ENCODE measurements around the gene C1orf35. TPM values are rescaled to one million over a fixed set of nuclear protein-coding genes. Genes with fewer than 3 reads are reported as not detected.
"Not testable (repeated sequence)": the region's sequence is repeated elsewhere in the genome, so short reads cannot be mapped to it uniquely, and the experiment has no call there.

C1orf35 gene
- total RNA-seq, 1 experiment from 2014 or later: 31.7 TPM

- DNase-seq (ENCODE audit: low spot score): no peak
These were observed 39.1 kb upstream of the C1orf35 start for GRCh38 chr1:228142155-228142691.

- peak; percentile 90 for DNase-seq (ENCODE audit: low spot score)
These were observed 38.3 kb upstream of the C1orf35 start for GRCh38 chr1:228141226-228142044.

- no peak for DNase-seq (ENCODE audit: low spot score)
These were observed 37.6 kb upstream of the C1orf35 start for GRCh38 chr1:228140724-228141225.

GRCh38 chr1:228139931-228140723, 37.0 kb upstream of the C1orf35 start, which contains the start of gene GUK1:
TSS of gene GUK1 (plus strand) at chr1:228140279. CDS start at chr1:228140303, 24 bp downstream.
- DNase-seq (ENCODE audit: low spot score): peak; percentile 100

GRCh38 chr1:228139406-228139930, 36.3 kb upstream of the C1orf35 start:
- no peak for DNase-seq (ENCODE audit: low spot score)

GRCh38 chr1:228136901-228137300, 33.8 kb upstream of the C1orf35 start:
- no peak for DNase-seq (ENCODE audit: low spot score)

GRCh38 chr1:228134591-228134990, 31.5 kb upstream of the C1orf35 start:
- no peak for DNase-seq (ENCODE audit: low spot score)

GRCh38 chr1:228131766-228132165, 28.6 kb upstream of the C1orf35 start:
- no peak for DNase-seq (ENCODE audit: low spot score)

- DNase-seq (ENCODE audit: low spot score): no peak
These were observed 22.1 kb upstream of the C1orf35 start for GRCh38 chr1:228125185-228125584.

GRCh38 chr1:228123505-228123904, 20.4 kb upstream of the C1orf35 start:
- no peak for DNase-seq (ENCODE audit: low spot score)

GRCh38 chr1:228122921-228123441, 19.9 kb upstream of the C1orf35 start:
- no peak for DNase-seq (ENCODE audit: low spot score)

- DNase-seq (ENCODE audit: low spot score): no peak
These were observed 17.8 kb upstream of the C1orf35 start for GRCh38 chr1:228120857-228121489.

- DNase-seq (ENCODE audit: low spot score): no peak
These were observed 17.2 kb upstream of the C1orf35 start for GRCh38 chr1:228120351-228120750.

GRCh38 chr1:228118040-228118439, 14.9 kb upstream of the C1orf35 start:
- no peak for DNase-seq (ENCODE audit: low spot score)

- no peak for DNase-seq (ENCODE audit: low spot score)
These were observed 14.2 kb upstream of the C1orf35 start for GRCh38 chr1:228117335-228117734.

- no peak for DNase-seq (ENCODE audit: low spot score)
These were observed 11.7 kb upstream of the C1orf35 start for GRCh38 chr1:228114827-228115226.

GRCh38 chr1:228112617-228113016, 9.5 kb upstream of the C1orf35 start:
- DNase-seq (ENCODE audit: low spot score): no peak

- DNase-seq (ENCODE audit: low spot score): no peak
These were observed 9.0 kb upstream of the C1orf35 start for GRCh38 chr1:228112167-228112566.

GRCh38 chr1:228111315-228111714, 8.2 kb upstream of the C1orf35 start:
- DNase-seq (ENCODE audit: low spot score): not testable (repeated sequence)

GRCh38 chr1:228110556-228110955, 7.4 kb upstream of the C1orf35 start:
- DNase-seq (ENCODE audit: low spot score): no peak

GRCh38 chr1:228109962-228110488, 6.9 kb upstream of the C1orf35 start:
- DNase-seq (ENCODE audit: low spot score): peak; percentile 36

Measured in A172 (cell line).